M059J (cell line): ENCODE data around the gene MEF2D. TPM values are rescaled to one million over a fixed set of nuclear protein-coding genes. Genes with fewer than 3 reads are reported as not detected.

Source experiments
- DNase-seq: peaks from one replicate; pipeline ENCODE4 v3.0.0-alpha.2; 2012; ENCODE audit warnings: low read depth
- total RNA-seq: library from RNA; depleted of rRNA; stranded (reverse); fragments of >200 nt; shearing (Covaris generic); gene quantifications from 2 replicates; pipeline ENCODE4 v1.2.3, GENCODE V29; 2014

MEF2D gene
- total RNA-seq, 1 experiment from 2014 or later: 26.3 TPM

GRCh38 chr1:156500793-156501506, 375 bp upstream of the MEF2D start:
- peak; percentile 94 for DNase-seq

GRCh38 chr1:156499842-156500542, 583 bp downstream of the MEF2D start:
- DNase-seq: no peak

GRCh38 chr1:156499194-156499841, 1.3 kb downstream of the MEF2D start:
- DNase-seq: no peak

GRCh38 chr1:156498432-156499193, 2.0 kb downstream of the MEF2D start:
- DNase-seq: peak; percentile 83

- no peak for DNase-seq
Observed at GRCh38 chr1:156497743-156498431, 2.7 kb downstream of the MEF2D start.

GRCh38 chr1:156497078-156497742, 3.4 kb downstream of the MEF2D start:
- no peak for DNase-seq

GRCh38 chr1:156496211-156496761, 4.3 kb downstream of the MEF2D start:
- DNase-seq: peak; percentile 21

- DNase-seq: no peak
Observed at GRCh38 chr1:156495401-156496140, 5.0 kb downstream of the MEF2D start.

GRCh38 chr1:156494309-156494895, 6.2 kb downstream of the MEF2D start:
- no peak for DNase-seq

- no peak for DNase-seq
Observed at GRCh38 chr1:156493742-156494141, 6.8 kb downstream of the MEF2D start.

- no peak for DNase-seq
Observed at GRCh38 chr1:156493154-156493631, 7.4 kb downstream of the MEF2D start.

GRCh38 chr1:156492591-156493080, 7.9 kb downstream of the MEF2D start:
- no peak for DNase-seq

GRCh38 chr1:156492013-156492590, 8.5 kb downstream of the MEF2D start:
- DNase-seq: no peak

- DNase-seq: peak; percentile 19
Observed at GRCh38 chr1:156491151-156491949, 9.2 kb downstream of the MEF2D start.

GRCh38 chr1:156490401-156491032, 10.1 kb downstream of the MEF2D start:
- no peak for DNase-seq

GRCh38 chr1:156489935-156490293, 10.7 kb downstream of the MEF2D start:
- no peak for DNase-seq

GRCh38 chr1:156489166-156489934, 11.2 kb downstream of the MEF2D start:
- no peak for DNase-seq
